H9 (cell line): ENCODE results near the gene CAB39. TPM values are rescaled to one million over a fixed set of nuclear protein-coding genes. Genes with fewer than 3 reads are reported as not detected.

Experiments used
- DNase-seq: peaks from one replicate; pipeline ENCODE4 v3.0.0-alpha.2; 2017
- H2AFZ ChIP-seq: one replicate; pipeline ENCODE4 v1.6.1; 2013; ENCODE audit warnings: mild to moderate bottlenecking, low read length, control low read depth, moderate library complexity
- H2AK5ac ChIP-seq: 2 replicates; pipeline ENCODE4 v1.6.1; 2013; ENCODE audit warnings: low read length, control low read depth, mixed read lengths; ENCODE audit not compliant: insufficient read length
- H2BK120ac ChIP-seq: one replicate; pipeline ENCODE4 v1.6.1; 2013; ENCODE audit warnings: low read depth, mild to moderate bottlenecking, low read length, control low read depth, inconsistent platforms; ENCODE audit not compliant: poor library complexity, severe bottlenecking
- H2BK12ac ChIP-seq: 2 replicates; pipeline ENCODE4 v1.6.1; 2013; ENCODE audit warnings: low read length, control low read depth, mixed read lengths, low read depth; ENCODE audit not compliant: insufficient read length
- H2BK15ac ChIP-seq: 2 replicates; pipeline ENCODE4 v1.6.1; 2013; ENCODE audit warnings: low read depth, low read length, control low read depth
- H2BK20ac ChIP-seq: one replicate; pipeline ENCODE4 v1.6.1; 2013; ENCODE audit warnings: low read depth, mild to moderate bottlenecking, low read length, control low read depth, inconsistent platforms; ENCODE audit not compliant: poor library complexity, severe bottlenecking
- H2BK5ac ChIP-seq: 2 replicates; pipeline ENCODE4 v1.6.1; 2013; ENCODE audit warnings: low read length, control low read depth, mixed read lengths; ENCODE audit not compliant: insufficient read length
- H3K14ac ChIP-seq: 2 replicates; pipeline ENCODE4 v1.6.1; 2013; ENCODE audit warnings: low read length, control low read depth; ENCODE audit not compliant: insufficient read depth
- H3K18ac ChIP-seq: 2 replicates; pipeline ENCODE4 v1.6.1; 2013; ENCODE audit warnings: low read depth, mild to moderate bottlenecking, mixed read lengths, low read length, control low read depth; ENCODE audit not compliant: insufficient read length
- H3K23ac ChIP-seq: 2 replicates; pipeline ENCODE4 v1.6.1; 2013; ENCODE audit warnings: low read length, control low read depth, mixed read lengths, low read depth; ENCODE audit not compliant: insufficient read length
- H3K23me2 ChIP-seq: 2 replicates; pipeline ENCODE4 v1.6.1; 2013; ENCODE audit warnings: low read depth, mild to moderate bottlenecking, mixed read lengths, low read length, control low read depth; ENCODE audit not compliant: insufficient read length, poor library complexity, severe bottlenecking
- H3K27ac ChIP-seq: 2 replicates; pipeline ENCODE4 v1.5.1; 2013; ENCODE audit warnings: low read length, control low read depth, mixed read lengths, low read depth; ENCODE audit not compliant: insufficient read length
- H3K27me3 ChIP-seq: 2 replicates; pipeline ENCODE4 v1.6.1; 2013; ENCODE audit warnings: low read length, control low read depth, inconsistent platforms; ENCODE audit not compliant: insufficient read depth
- H3K4ac ChIP-seq: 2 replicates; pipeline ENCODE4 v1.6.1; 2013; ENCODE audit warnings: low read depth, mild to moderate bottlenecking, control low read depth, inconsistent platforms, low read length, moderate library complexity
- H3K4me1 ChIP-seq: 2 replicates; pipeline ENCODE4 v1.6.1; 2013; ENCODE audit warnings: low read length, control low read depth, inconsistent platforms; ENCODE audit not compliant: insufficient read depth
- H3K4me2 ChIP-seq: 2 replicates; pipeline ENCODE4 v1.6.1; 2013; ENCODE audit warnings: low read length, control low read depth, mixed read lengths; ENCODE audit not compliant: insufficient read length, insufficient read depth
- H3K56ac ChIP-seq: 2 replicates; pipeline ENCODE4 v1.6.1; 2013; ENCODE audit warnings: low read depth, mild to moderate bottlenecking, mixed read lengths, low read length, control low read depth; ENCODE audit not compliant: insufficient read length
- H3K79me1 ChIP-seq: 2 replicates; pipeline ENCODE4 v1.6.1; 2013; ENCODE audit warnings: low read depth, mild to moderate bottlenecking, moderate library complexity, low read length, control low read depth, inconsistent platforms; ENCODE audit not compliant: insufficient read depth, poor library complexity, severe bottlenecking
- H3K79me2 ChIP-seq: 2 replicates; pipeline ENCODE4 v1.6.1; 2013; ENCODE audit warnings: low read length, control low read depth, inconsistent platforms; ENCODE audit not compliant: insufficient read depth
- H3K9ac ChIP-seq: 2 replicates; pipeline ENCODE4 v1.6.1; 2013; ENCODE audit warnings: low read length, control low read depth, mixed read lengths; ENCODE audit not compliant: insufficient read length; ENCODE audit errors: extremely low read depth
- H3K9me3 ChIP-seq: one replicate; pipeline ENCODE4 v1.6.1; 2013; ENCODE audit warnings: low read depth, low read length, inconsistent platforms; ENCODE audit not compliant: control insufficient read depth
- H3T11ph ChIP-seq: one replicate; pipeline ENCODE4 v1.6.1; 2013; ENCODE audit warnings: mild to moderate bottlenecking, low read length, control low read depth, inconsistent platforms
- H4K20me1 ChIP-seq: one replicate; pipeline ENCODE4 v1.6.1; 2013; ENCODE audit not compliant: control insufficient read depth, insufficient read length, insufficient read depth
- H4K5ac ChIP-seq: 2 replicates; pipeline ENCODE4 v1.6.1; 2013; ENCODE audit warnings: low read depth, mild to moderate bottlenecking, mixed read lengths, low read length, control low read depth; ENCODE audit not compliant: insufficient read length
- H4K8ac ChIP-seq: replicated peaks from 2 replicates; pipeline ENCODE4 v1.6.1; 2013; ENCODE audit warnings: low read length, control low read depth, mixed read lengths, low read depth; ENCODE audit not compliant: insufficient read length
- H4K91ac ChIP-seq: 2 replicates; pipeline ENCODE4 v1.6.1; 2013; ENCODE audit warnings: low read depth, mild to moderate bottlenecking, moderate library complexity, mixed read lengths, low read length, control low read depth; ENCODE audit not compliant: insufficient read length
- H3K27ac Mint-ChIP-seq, 3 experiments: 2 replicates in 2 of 3; 3 replicates in 1 of 3; pipeline ENCODE4 v1.8.0; 2020 to 2021; ENCODE audit warnings: mixed read lengths in 3 of 3, mild to moderate bottlenecking in 1 of 3, moderate library complexity in 1 of 3
- H3K27me3 Mint-ChIP-seq: 2 replicates; pipeline ENCODE4 v1.8.0; 2021; ENCODE audit warnings: low read depth, mild to moderate bottlenecking, moderate library complexity, mixed read lengths
- H3K36me3 Mint-ChIP-seq, 3 experiments: 2 replicates in 2 of 3; 3 replicates in 1 of 3; pipeline ENCODE4 v1.8.0; 2020 to 2021; ENCODE audit warnings: low read depth in 3 of 3, mixed read lengths in 3 of 3; ENCODE audit not compliant: insufficient read depth in 1 of 3
- H3K4me1 Mint-ChIP-seq, 2 experiments: 2 replicates each; pipeline ENCODE4 v1.8.0; 2020; ENCODE audit warnings: mixed read lengths in 2 of 2
- H3K4me3 Mint-ChIP-seq, 2 experiments: 2 replicates in 1 of 2; 3 replicates in 1 of 2; pipeline ENCODE4 v1.8.0; 2020 to 2021; ENCODE audit warnings: mild to moderate bottlenecking in 2 of 2, mixed read lengths in 2 of 2, moderate library complexity in 1 of 2
- H3K9me3 Mint-ChIP-seq, 2 experiments: 2 replicates in 1 of 2; 3 replicates in 1 of 2; pipeline ENCODE4 v1.8.0; 2020; ENCODE audit warnings: mild to moderate bottlenecking in 2 of 2, mixed read lengths in 2 of 2, moderate library complexity in 1 of 2
- WGBS: extraction: QIAGEN DNeasy Blood & Tissue Kit; methylation state at CpG from one replicate; pipeline ENCODE4 v1.1.7; 2013; ENCODE audit warnings: missing lambda C conversion rate, low lambda C conversion rate, mixed read lengths; ENCODE audit not compliant: insufficient read length; ENCODE audit errors: extremely low coverage; 5-methylcytosine and 5-hydroxymethylcytosine counted together
- total RNA-seq: library from RNA; stranded (reverse); gene quantifications from 2 replicates; pipeline ENCODE4 v1.2.1, GENCODE V29; 2021
- TF ChIP-seq, protein P1 (sequence below): fragments of 200-600 bp; sonication (generic); conservative IDR thresholded peaks from 3 replicates; pipeline ENCODE4 v1.8.0; 2021; ENCODE audit warnings: antibody characterized with exemption, mild to moderate bottlenecking

Gene CAB39
- total RNA-seq, 1 experiment from 2014 or later, result 42.7 TPM

DNA sequence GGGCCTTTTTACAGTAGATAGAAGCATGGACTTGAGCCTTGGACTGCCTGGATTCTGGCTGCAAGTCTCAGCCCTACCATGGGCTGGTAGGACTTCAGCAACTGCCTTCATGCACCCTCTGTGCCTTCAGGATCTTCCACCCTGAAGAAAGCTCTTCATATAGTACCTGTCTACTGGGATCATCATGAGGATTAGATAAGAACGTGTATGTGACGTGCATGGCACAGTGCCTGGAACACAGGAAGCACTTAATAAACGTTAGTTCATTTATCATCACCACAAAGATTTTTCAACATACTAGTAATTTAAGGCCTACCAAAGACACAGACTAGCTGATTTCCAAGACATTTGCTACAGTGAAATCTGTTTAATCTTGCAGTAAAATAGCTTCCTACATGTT lies 98.9 kb downstream of the CAB39 start:
- Histone ChIP-seq H3K56ac (no peak overlapping the region), H3K79me1 (no peaks in the 10 kb centered on the region), H3K27ac (no peak overlapping the region), H3K4me1 (no peaks in the 10 kb centered on the region; the same call in 1 of the 2 replicates), H2AFZ (no peak overlapping the region), H3T11ph (no peak overlapping the region), H2BK12ac (no peak overlapping the region), H3K4ac (no peak overlapping the region), H2BK5ac (no peak overlapping the region), H2BK20ac (no peak overlapping the region), H2BK15ac (no peak overlapping the region), H3K9ac (no peak overlapping the region), H3K23me2 (no peaks in the 10 kb centered on the region), H3K27me3 (no peaks in the 10 kb centered on the region), H4K20me1 (no peaks in the 10 kb centered on the region), H2AK5ac (no peak overlapping the region), H4K91ac (no peak overlapping the region), H3K14ac (no peak overlapping the region), H4K5ac (no peak overlapping the region), H2BK120ac (no peak overlapping the region), H3K79me2 (no peaks in the 10 kb centered on the region), H3K4me2 (no peak overlapping the region), H4K8ac (no peak overlapping the region), H3K18ac (no peak overlapping the region), H3K9me3 (no peaks in the 10 kb centered on the region), H3K23ac (no peak overlapping the region)
- Mint-ChIP-seq H3K9me3 (no peaks in the 10 kb centered on the region), H3K4me1 (peaks cover 6 to 9% of the 10 kb centered on the region in 2 experiments; a peak in 2 of 4 replicates), H3K4me3 (no peak overlapping the region), H3K36me3 (peaks cover 9 to 23% (median 19%) of the 10 kb centered on the region in 3 experiments), H3K27ac (peak overlapping the region in 1 of 3 experiments; percentile 86; a peak in 1 of 7 replicates), H3K27me3 (no peaks in the 10 kb centered on the region; the same call in 1 of the 2 replicates)
- TF ChIP-seq, protein P1, sequence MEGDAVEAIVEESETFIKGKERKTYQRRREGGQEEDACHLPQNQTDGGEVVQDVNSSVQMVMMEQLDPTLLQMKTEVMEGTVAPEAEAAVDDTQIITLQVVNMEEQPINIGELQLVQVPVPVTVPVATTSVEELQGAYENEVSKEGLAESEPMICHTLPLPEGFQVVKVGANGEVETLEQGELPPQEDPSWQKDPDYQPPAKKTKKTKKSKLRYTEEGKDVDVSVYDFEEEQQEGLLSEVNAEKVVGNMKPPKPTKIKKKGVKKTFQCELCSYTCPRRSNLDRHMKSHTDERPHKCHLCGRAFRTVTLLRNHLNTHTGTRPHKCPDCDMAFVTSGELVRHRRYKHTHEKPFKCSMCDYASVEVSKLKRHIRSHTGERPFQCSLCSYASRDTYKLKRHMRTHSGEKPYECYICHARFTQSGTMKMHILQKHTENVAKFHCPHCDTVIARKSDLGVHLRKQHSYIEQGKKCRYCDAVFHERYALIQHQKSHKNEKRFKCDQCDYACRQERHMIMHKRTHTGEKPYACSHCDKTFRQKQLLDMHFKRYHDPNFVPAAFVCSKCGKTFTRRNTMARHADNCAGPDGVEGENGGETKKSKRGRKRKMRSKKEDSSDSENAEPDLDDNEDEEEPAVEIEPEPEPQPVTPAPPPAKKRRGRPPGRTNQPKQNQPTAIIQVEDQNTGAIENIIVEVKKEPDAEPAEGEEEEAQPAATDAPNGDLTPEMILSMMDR, result no peak
- WGBS, result no CpG with 5 or more reads among the region's 3 CpGs
- no peak for DNase-seq
